HCT116 (cell line): ENCODE measurements around the gene OR6S1. TPM values are rescaled to one million over a fixed set of nuclear protein-coding genes. Genes with fewer than 3 reads are reported as not detected.

Experiments used
- ATAC-seq: fragments of 200-7000 bp; cut with Tn5 transposase; 2 replicates; pipeline ENCODE4 v1.9.1; 2020; ENCODE audit warnings: mild to moderate bottlenecking, moderate library complexity
- BruUV-seq: library from RNA; stranded (reverse); fragments of 400-500 nt; replicated peaks from 2 replicates; lab custom pipeline; 2021; lab: Mats Ljungman, UMichigan
- CTCF ChIA-PET: fragments of 300-600 bp; sonication (Branson Sonifier 250); formaldehyde crosslinking; loops from one replicate; lab custom pipeline; 2021; ENCODE audit warnings: antibody characterized with exemption; lab: Charles Lee
- POLR2A ChIA-PET: fragments of 300-600, 350-600 bp; sonication (Branson Sonifier 250); formaldehyde crosslinking; loops from one replicate; lab custom pipeline; 2021; ENCODE audit warnings: antibody characterized with exemption; lab: Charles Lee
- RAD21 ChIA-PET, 2 experiments: fragments of 300-600 bp; sonication (Branson Sonifier 250); formaldehyde crosslinking; loops; one replicate each; lab custom pipeline; 2023; ENCODE audit warnings: low total read pairs in 2 of 2; ENCODE audit not compliant: uncharacterized antibody in 2 of 2, unreplicated experiment in 2 of 2, low non-redundant PET in 1 of 2; lab: Charles Lee
- DNase-seq: peaks from one replicate; pipeline ENCODE4 v3.0.0-alpha.2; 2010; ENCODE audit warnings: low read depth, low spot score
- H2AFZ ChIP-seq: fragments of 200-600 bp; shearing (Covaris generic), sonication (generic); 2 replicates; pipeline ENCODE4 v1.6.1; 2017; ENCODE audit warnings: low read depth, mixed run types, mixed read lengths, antibody characterized with exemption, low read length; ENCODE audit not compliant: poor library complexity, severe bottlenecking
- H3K27ac ChIP-seq: 2 replicates; pipeline ENCODE4 v1.5.1; 2012; ENCODE audit warnings: low read depth, low read length
- H3K27me3 ChIP-seq: fragments of 200-600 bp; sonication (generic); 2 replicates; pipeline ENCODE4 v1.6.1; 2016; ENCODE audit warnings: mixed run types, low read length, mixed read lengths; ENCODE audit not compliant: insufficient read depth
- H3K36me3 ChIP-seq, 2 experiments: fragments of 200-500 bp in 1 of 2; fragments of 200-600 bp in 1 of 2; sonication (Bioruptor generic) in 1 of 2; sonication (generic) in 1 of 2; 2 replicates each; pipeline versions ENCODE4 v1.5.1 to v1.6.1; 2014 to 2016; ENCODE audit warnings: low read length in 2 of 2, inconsistent platforms in 1 of 2, mixed read lengths in 1 of 2, mixed run types in 1 of 2; ENCODE audit not compliant: insufficient read depth in 2 of 2, control insufficient read depth in 1 of 2
- H3K4me1 ChIP-seq, 2 experiments: fragments of 200-600 bp in 1 of 2; sonication (generic) in 1 of 2; 2 replicates each; pipeline versions ENCODE4 v1.5.1 to v1.6.1; 2012 to 2017; ENCODE audit warnings: low read length in 2 of 2, inconsistent platforms in 1 of 2, mild to moderate bottlenecking in 1 of 2, mixed read lengths in 1 of 2, mixed run types in 1 of 2, moderate library complexity in 1 of 2; ENCODE audit not compliant: insufficient read depth in 2 of 2, control insufficient read depth in 1 of 2
- H3K4me2 ChIP-seq: fragments of 200-600 bp; sonication (generic); 2 replicates; pipeline ENCODE4 v1.6.1; 2017; ENCODE audit warnings: mixed run types, low read length, mixed read lengths
- H3K4me3 ChIP-seq, 2 experiments: fragments of 200-600 bp in 1 of 2; sonication (generic) in 1 of 2; replicated peaks in 1 of 2; 2 replicates each; pipeline ENCODE4 v1.5.1; 2011 to 2016; ENCODE audit warnings: low read length in 2 of 2, control low read depth in 1 of 2, low read depth in 1 of 2, mild to moderate bottlenecking in 1 of 2, mixed read lengths in 1 of 2, mixed run types in 1 of 2
- H3K79me2 ChIP-seq: fragments of 200-600 bp; sonication (generic); 2 replicates; pipeline ENCODE4 v1.6.1; 2017; ENCODE audit warnings: mild to moderate bottlenecking, mixed run types, low read length, moderate library complexity, mixed read lengths; ENCODE audit not compliant: insufficient read depth
- H3K9ac ChIP-seq: fragments of 200-600 bp; sonication (generic); 2 replicates; pipeline ENCODE4 v1.6.1; 2016; ENCODE audit warnings: low read length, mixed read lengths
- H3K9me2 ChIP-seq: fragments of 200-600 bp; sonication (generic), shearing (Covaris generic); 2 replicates; pipeline ENCODE4 v1.6.1; 2017; ENCODE audit warnings: mixed run types, mild to moderate bottlenecking, moderate library complexity; ENCODE audit not compliant: insufficient read depth
- H3K9me3 ChIP-seq, 2 experiments: fragments of 200-500 bp in 1 of 2; fragments of 200-600 bp in 1 of 2; sonication (Bioruptor generic) in 1 of 2; sonication (generic) in 1 of 2; 2 replicates each; pipeline ENCODE4 v1.6.1; 2014 to 2017; ENCODE audit warnings: low read length in 2 of 2, mixed read lengths in 2 of 2, inconsistent platforms in 1 of 2, low read depth in 1 of 2, mild to moderate bottlenecking in 1 of 2, mixed run types in 1 of 2, moderate library complexity in 1 of 2; ENCODE audit not compliant: control insufficient read depth in 1 of 2, insufficient read depth in 1 of 2
- H4K20me1 ChIP-seq: fragments of 200-600 bp; sonication (generic), shearing (Covaris generic); 2 replicates; pipeline ENCODE4 v1.6.1; 2017; ENCODE audit warnings: mixed run types, mild to moderate bottlenecking, moderate library complexity; ENCODE audit not compliant: insufficient read depth
- CBX3 ChIP-seq: IDR thresholded peaks from 2 replicates; pipeline ENCODE4 v1.6.1; 2012; ENCODE audit warnings: low read depth
- CEBPB ChIP-seq: IDR thresholded peaks from 2 replicates; pipeline ENCODE4 v1.6.1; 2012; ENCODE audit warnings: low read depth
- EGR1 ChIP-seq: IDR thresholded peaks from 2 replicates; pipeline ENCODE4 v1.6.1; 2012; ENCODE audit warnings: low read depth
- ELF1 ChIP-seq: IDR thresholded peaks from 2 replicates; pipeline ENCODE4 v1.6.1; 2012; ENCODE audit warnings: low read depth, borderline replicate concordance
- EZH2 ChIP-seq: fragments of 200-600 bp; sonication (generic); IDR thresholded peaks from 2 replicates; pipeline ENCODE4 v1.6.1; 2017; ENCODE audit warnings: antibody characterized with exemption, mixed run types
- EZH2phosphoT487 ChIP-seq: fragments of 200-600 bp; IDR thresholded peaks from 2 replicates; pipeline ENCODE4 v1.6.1; 2018; ENCODE audit warnings: antibody characterized with exemption, borderline replicate concordance
- FOSL1 ChIP-seq: IDR thresholded peaks from 2 replicates; pipeline ENCODE4 v1.6.1; 2012; ENCODE audit warnings: low read depth
- JUND ChIP-seq: IDR thresholded peaks from 2 replicates; pipeline ENCODE4 v1.6.1; 2012
- MAX ChIP-seq: IDR thresholded peaks from 2 replicates; pipeline ENCODE4 v1.6.1; 2012
- POLR2A ChIP-seq: IDR thresholded peaks from 2 replicates; pipeline ENCODE4 v1.7.0; 2011; ENCODE audit warnings: borderline replicate concordance; ENCODE audit not compliant: insufficient read depth, insufficient read length; ENCODE audit errors: extremely low read depth
- POLR2AphosphoS5 ChIP-seq: IDR thresholded peaks from 2 replicates; pipeline ENCODE4 v1.6.1; 2011; ENCODE audit warnings: mild to moderate bottlenecking, low read depth, low read length, moderate library complexity
- RAD21 ChIP-seq: IDR thresholded peaks from 2 replicates; pipeline ENCODE4 v1.6.1; 2012; ENCODE audit warnings: low read depth, mild to moderate bottlenecking
- SIN3A ChIP-seq: IDR thresholded peaks from 2 replicates; pipeline ENCODE4 v1.6.1; 2012; ENCODE audit warnings: low read depth
- SRF ChIP-seq: IDR thresholded peaks from 2 replicates; pipeline ENCODE4 v1.6.1; 2012; ENCODE audit warnings: low read depth
- YY1 ChIP-seq: IDR thresholded peaks from 2 replicates; pipeline ENCODE4 v1.6.1; 2011; ENCODE audit warnings: low read length, low read depth, moderate library complexity, mild to moderate bottlenecking; ENCODE audit not compliant: insufficient replicate concordance; ENCODE audit errors: extremely low read depth
- ZFX ChIP-seq: fragments of 450-650 bp; IDR thresholded peaks from 2 replicates; pipeline ENCODE4 v1.6.1; 2017
- intact Hi-C: fragments of 100-400 bp; cut with micrococcal nuclease; formaldehyde crosslinking; loops from 2 replicates; pipeline ENCODE4 v1.10.0; 2022
- total RNA-seq: library from RNA; stranded (reverse); gene quantifications from one replicate; pipeline ENCODE4 v1.2.1, GENCODE V29; 2021; ENCODE audit not compliant: unreplicated experiment
- TF ChIP-seq, protein P1 (sequence below): IDR thresholded peaks from 2 replicates; pipeline ENCODE4 v1.6.1; 2011; ENCODE audit warnings: mild to moderate bottlenecking, low read length, moderate library complexity; ENCODE audit not compliant: insufficient replicate concordance; ENCODE audit errors: extremely low read depth
- TF ChIP-seq, protein P2 (sequence below): IDR thresholded peaks from 2 replicates; pipeline ENCODE4 v1.6.1; 2012
- TF ChIP-seq, protein P3 (sequence below): IDR thresholded peaks from 2 replicates; pipeline ENCODE4 v1.6.1; 2012; ENCODE audit warnings: low read depth
- TF ChIP-seq, protein P4 (sequence below), 3 experiments: fragments of 200-600 bp in 1 of 3; sonication (generic) in 1 of 3; IDR thresholded peaks in 2 of 3; conservative IDR thresholded peaks in 1 of 3; 2 replicates each; pipeline ENCODE4 v1.5.1; 2012 to 2017; ENCODE audit warnings: low read depth in 2 of 3, low read length in 2 of 3, antibody characterized with exemption in 1 of 3, borderline replicate concordance in 1 of 3, control low read depth in 1 of 3, mild to moderate bottlenecking in 1 of 3, mixed read lengths in 1 of 3, mixed run types in 1 of 3, moderate library complexity in 1 of 3; ENCODE audit not compliant: insufficient read depth in 1 of 3

The OR6S1 gene
- total RNA-seq, 1 experiment from 2014 or later: not detected

DNA sequence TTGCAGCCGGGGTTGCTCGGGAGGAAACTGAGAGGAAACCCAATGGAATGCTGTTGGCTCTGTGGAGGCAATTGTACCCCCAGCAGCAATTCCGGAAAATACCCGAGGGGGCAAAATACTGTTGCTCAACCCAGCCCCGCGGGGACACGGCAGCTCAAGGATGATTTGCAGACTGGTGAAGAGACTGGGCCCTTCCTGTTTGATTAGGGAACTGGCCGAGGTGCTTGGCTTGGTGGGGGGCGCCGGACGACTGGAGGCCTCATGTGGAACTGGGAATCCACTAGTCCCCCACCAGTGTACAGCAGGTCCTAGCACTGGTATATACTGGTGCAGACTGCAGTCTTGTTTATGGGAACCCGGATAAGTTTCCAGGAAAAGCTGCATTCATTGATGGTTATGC, 40.0 kb downstream of the OR6S1 start (continued):
- TF ChIP-seq CBX3 (no peak), SRF (no peak), EZH2phosphoT487 (no peak), RAD21 (no peak)

DNA sequence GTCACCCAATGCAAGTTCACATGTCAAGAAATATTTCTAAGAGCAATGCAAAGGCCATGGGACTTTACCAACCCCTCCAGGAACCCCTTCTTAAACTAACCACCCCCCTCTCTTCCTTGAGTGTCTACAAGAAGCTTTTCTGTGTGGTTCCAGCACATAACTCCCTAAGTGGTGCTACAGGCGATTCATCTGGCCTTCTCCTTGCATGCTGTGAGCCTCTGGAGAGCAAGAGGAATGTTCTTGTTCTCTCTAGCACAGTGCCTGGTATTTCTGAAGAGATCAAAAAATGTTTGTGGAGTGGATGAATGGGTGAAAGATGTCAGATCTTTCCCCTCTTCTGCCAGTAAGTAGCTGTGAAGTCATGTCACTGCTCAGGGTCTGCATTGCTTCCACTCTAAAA, 44.4 kb downstream of the OR6S1 start:
- no TSS peak for BruUV-seq
- H3K9me3 ChIP-seq: no peaks in the 10 kb centered on the region
- ChIA-PET CTCF (no interaction called here), RAD21 (no interaction called here), POLR2A (no interaction called here)
- H4K20me1 ChIP-seq: no peaks in the 10 kb centered on the region
- H3K79me2 ChIP-seq: no peaks in the 10 kb centered on the region
- H3K9me2 ChIP-seq: no peaks in the 10 kb centered on the region
- no peak overlapping the region for H2AFZ ChIP-seq
- H3K4me3 ChIP-seq: no peak overlapping the region
- ATAC-seq (no peak), DNase-seq (no peak)
- no peak overlapping the region for H3K9ac ChIP-seq
- intact Hi-C loops: no loop called here
- H3K36me3 ChIP-seq: no peaks in the 10 kb centered on the region
- no peak overlapping the region for H3K27ac ChIP-seq
- no peaks in the 10 kb centered on the region for H3K4me1 ChIP-seq
- H3K27me3 ChIP-seq: no peaks in the 10 kb centered on the region
- no peak overlapping the region for H3K4me2 ChIP-seq
- TF ChIP-seq CEBPB (no peak), POLR2AphosphoS5 (no peak), EGR1 (no peak), YY1 (no peak), SIN3A (no peak), CBX3 (no peak), FOSL1 (no peak), MAX (no peak), EZH2 (no peak), SRF (no peak), POLR2A (no peak), JUND (no peak), ELF1 (no peak), ZFX (no peak), RAD21 (no peak)
- TF ChIP-seq, protein P1, sequence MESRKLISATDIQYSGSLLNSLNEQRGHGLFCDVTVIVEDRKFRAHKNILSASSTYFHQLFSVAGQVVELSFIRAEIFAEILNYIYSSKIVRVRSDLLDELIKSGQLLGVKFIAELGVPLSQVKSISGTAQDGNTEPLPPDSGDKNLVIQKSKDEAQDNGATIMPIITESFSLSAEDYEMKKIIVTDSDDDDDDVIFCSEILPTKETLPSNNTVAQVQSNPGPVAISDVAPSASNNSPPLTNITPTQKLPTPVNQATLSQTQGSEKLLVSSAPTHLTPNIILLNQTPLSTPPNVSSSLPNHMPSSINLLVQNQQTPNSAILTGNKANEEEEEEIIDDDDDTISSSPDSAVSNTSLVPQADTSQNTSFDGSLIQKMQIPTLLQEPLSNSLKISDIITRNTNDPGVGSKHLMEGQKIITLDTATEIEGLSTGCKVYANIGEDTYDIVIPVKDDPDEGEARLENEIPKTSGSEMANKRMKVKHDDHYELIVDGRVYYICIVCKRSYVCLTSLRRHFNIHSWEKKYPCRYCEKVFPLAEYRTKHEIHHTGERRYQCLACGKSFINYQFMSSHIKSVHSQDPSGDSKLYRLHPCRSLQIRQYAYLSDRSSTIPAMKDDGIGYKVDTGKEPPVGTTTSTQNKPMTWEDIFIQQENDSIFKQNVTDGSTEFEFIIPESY: no peak
- TF ChIP-seq, protein P2, sequence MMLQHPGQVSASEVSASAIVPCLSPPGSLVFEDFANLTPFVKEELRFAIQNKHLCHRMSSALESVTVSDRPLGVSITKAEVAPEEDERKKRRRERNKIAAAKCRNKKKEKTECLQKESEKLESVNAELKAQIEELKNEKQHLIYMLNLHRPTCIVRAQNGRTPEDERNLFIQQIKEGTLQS: no peak
- TF ChIP-seq, protein P3, sequence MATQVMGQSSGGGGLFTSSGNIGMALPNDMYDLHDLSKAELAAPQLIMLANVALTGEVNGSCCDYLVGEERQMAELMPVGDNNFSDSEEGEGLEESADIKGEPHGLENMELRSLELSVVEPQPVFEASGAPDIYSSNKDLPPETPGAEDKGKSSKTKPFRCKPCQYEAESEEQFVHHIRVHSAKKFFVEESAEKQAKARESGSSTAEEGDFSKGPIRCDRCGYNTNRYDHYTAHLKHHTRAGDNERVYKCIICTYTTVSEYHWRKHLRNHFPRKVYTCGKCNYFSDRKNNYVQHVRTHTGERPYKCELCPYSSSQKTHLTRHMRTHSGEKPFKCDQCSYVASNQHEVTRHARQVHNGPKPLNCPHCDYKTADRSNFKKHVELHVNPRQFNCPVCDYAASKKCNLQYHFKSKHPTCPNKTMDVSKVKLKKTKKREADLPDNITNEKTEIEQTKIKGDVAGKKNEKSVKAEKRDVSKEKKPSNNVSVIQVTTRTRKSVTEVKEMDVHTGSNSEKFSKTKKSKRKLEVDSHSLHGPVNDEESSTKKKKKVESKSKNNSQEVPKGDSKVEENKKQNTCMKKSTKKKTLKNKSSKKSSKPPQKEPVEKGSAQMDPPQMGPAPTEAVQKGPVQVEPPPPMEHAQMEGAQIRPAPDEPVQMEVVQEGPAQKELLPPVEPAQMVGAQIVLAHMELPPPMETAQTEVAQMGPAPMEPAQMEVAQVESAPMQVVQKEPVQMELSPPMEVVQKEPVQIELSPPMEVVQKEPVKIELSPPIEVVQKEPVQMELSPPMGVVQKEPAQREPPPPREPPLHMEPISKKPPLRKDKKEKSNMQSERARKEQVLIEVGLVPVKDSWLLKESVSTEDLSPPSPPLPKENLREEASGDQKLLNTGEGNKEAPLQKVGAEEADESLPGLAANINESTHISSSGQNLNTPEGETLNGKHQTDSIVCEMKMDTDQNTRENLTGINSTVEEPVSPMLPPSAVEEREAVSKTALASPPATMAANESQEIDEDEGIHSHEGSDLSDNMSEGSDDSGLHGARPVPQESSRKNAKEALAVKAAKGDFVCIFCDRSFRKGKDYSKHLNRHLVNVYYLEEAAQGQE: no peak
- TF ChIP-seq, protein P4, sequence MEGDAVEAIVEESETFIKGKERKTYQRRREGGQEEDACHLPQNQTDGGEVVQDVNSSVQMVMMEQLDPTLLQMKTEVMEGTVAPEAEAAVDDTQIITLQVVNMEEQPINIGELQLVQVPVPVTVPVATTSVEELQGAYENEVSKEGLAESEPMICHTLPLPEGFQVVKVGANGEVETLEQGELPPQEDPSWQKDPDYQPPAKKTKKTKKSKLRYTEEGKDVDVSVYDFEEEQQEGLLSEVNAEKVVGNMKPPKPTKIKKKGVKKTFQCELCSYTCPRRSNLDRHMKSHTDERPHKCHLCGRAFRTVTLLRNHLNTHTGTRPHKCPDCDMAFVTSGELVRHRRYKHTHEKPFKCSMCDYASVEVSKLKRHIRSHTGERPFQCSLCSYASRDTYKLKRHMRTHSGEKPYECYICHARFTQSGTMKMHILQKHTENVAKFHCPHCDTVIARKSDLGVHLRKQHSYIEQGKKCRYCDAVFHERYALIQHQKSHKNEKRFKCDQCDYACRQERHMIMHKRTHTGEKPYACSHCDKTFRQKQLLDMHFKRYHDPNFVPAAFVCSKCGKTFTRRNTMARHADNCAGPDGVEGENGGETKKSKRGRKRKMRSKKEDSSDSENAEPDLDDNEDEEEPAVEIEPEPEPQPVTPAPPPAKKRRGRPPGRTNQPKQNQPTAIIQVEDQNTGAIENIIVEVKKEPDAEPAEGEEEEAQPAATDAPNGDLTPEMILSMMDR (IDR thresholded peaks at IDR 0.05 in 2 of 3, conservative IDR thresholded peaks at IDR 0.05 in 1 of 3; ENCODE audit: borderline replicate concordance in 1 of 3, insufficient read depth in 1 of 3, low read depth in 2 of 3, low read length in 2 of 3): no peak
